ENCODE results near the gene SCUBE1.

GRCh38 chr22:43164636-43165035, 178.5 kb downstream of the SCUBE1 start:
- no peak for TF ChIP-seq CTCF (IDR thresholded peaks at IDR 0.05)
- TF ChIP-seq POLR2A (IDR thresholded peaks at IDR 0.05) = no peak
- TF ChIP-seq EP300 (IDR thresholded peaks at IDR 0.05) = no peak
